Subcutaneous adipose tissue (tissue), 4 donors: ENCODE data around the gene BPIFB3. TPM values are rescaled to one million over a fixed set of nuclear protein-coding genes. Genes with fewer than 3 reads are reported as not detected.

Experiments
- CTCF ChIP-seq: fragments of 450-650 bp; IDR thresholded peaks from one replicate; pipeline ENCODE4 v1.5.1; 2016; ENCODE audit warnings: low read depth, mild to moderate bottlenecking, control low read depth, antibody characterized with exemption, moderate library complexity
- total RNA-seq, 4 donors: library from RNA; depleted of rRNA; stranded (reverse); fragments of >200 nt; gene quantifications; one replicate each; pipeline ENCODE4 v1.1.0, GENCODE V29; 2016

The BPIFB3 gene
- total RNA-seq, 4 donors from 2014 or later = not detected

GRCh38 chr20:33103556-33103955, 49.9 kb downstream of the BPIFB3 start:
- no peak for TF ChIP-seq CTCF

- no peak for TF ChIP-seq CTCF
These were observed 50.6 kb downstream of the BPIFB3 start for GRCh38 chr20:33104336-33104735.

- TF ChIP-seq CTCF = no peak
These were observed 51.7 kb downstream of the BPIFB3 start for GRCh38 chr20:33105316-33105924.

GRCh38 chr20:33108661-33109060, 55.0 kb downstream of the BPIFB3 start:
- TF ChIP-seq CTCF = no peak

- no peak for TF ChIP-seq CTCF
These were observed 56.6 kb downstream of the BPIFB3 start for GRCh38 chr20:33110147-33110825.

GRCh38 chr20:33111306-33111705, 57.6 kb downstream of the BPIFB3 start:
- TF ChIP-seq CTCF = no peak

GRCh38 chr20:33112547-33113386, 59.1 kb downstream of the BPIFB3 start:
- no peak for TF ChIP-seq CTCF
